Adrenal gland (tissue), 12 donors: ENCODE results near the gene SLC29A3. TPM values are rescaled to one million over a fixed set of nuclear protein-coding genes. Genes with fewer than 3 reads are reported as not detected.

Experiments used
- DNase-seq, 7 donors: peaks; one replicate each; pipeline ENCODE4 v3.0.0-alpha.2; 2019 to 2020
- H3K27ac ChIP-seq, 5 donors: fragments of 200-600 bp; sonication (generic) in 4 of 5; 1 replicate in 3 of 5; 2 replicates in 2 of 5; pipeline versions ENCODE4 v1.5.1 to v1.8.0; 2016 to 2020; ENCODE audit warnings: mild to moderate bottlenecking in 1 of 5
- H3K27me3 ChIP-seq: fragments of 200-600 bp; 2 replicates; pipeline ENCODE4 v1.8.0; 2021
- H3K36me3 ChIP-seq, 2 donors: fragments of 200-600 bp; replicated peaks in 1 of 2; 1 replicate in 1 of 2; 2 replicates in 1 of 2; pipeline versions ENCODE4 v1.5.1 to v1.8.0; 2018 to 2022
- H3K4me1 ChIP-seq, 2 donors: fragments of 200-600 bp; replicated peaks in 1 of 2; 1 replicate in 1 of 2; 2 replicates in 1 of 2; pipeline versions ENCODE4 v1.5.1 to v1.8.0; 2018 to 2021
- H3K4me3 ChIP-seq, 4 donors: fragments of 200-600 bp; sonication (generic) in 3 of 4; one replicate each; pipeline ENCODE4 v1.5.1; 2016 to 2018
- H3K9me3 ChIP-seq, 3 donors: fragments of 200-600 bp; sonication (generic) in 1 of 3; replicated peaks in 1 of 3; 1 replicate in 2 of 3; 2 replicates in 1 of 3; pipeline versions ENCODE4 v1.5.1 to v1.8.0; 2016 to 2021
- POLR2A ChIP-seq, 2 donors: fragments of 450-650 bp; IDR thresholded peaks; one replicate each; pipeline ENCODE4 v1.6.1; 2017; ENCODE audit warnings: antibody characterized with exemption in 2 of 2, mild to moderate bottlenecking in 2 of 2, moderate library complexity in 1 of 2
- WGBS, 4 donors: extraction: QIAGEN DNeasy Blood & Tissue Kit in 2 of 4; methylation state at CpG; one replicate each; pipeline versions ENCODE4 v1.1.5 to v1.1.7; 2013 to 2017; 5-methylcytosine and 5-hydroxymethylcytosine counted together
- intact Hi-C, 2 donors: fragments of 100-400 bp; cut with DNase I; formaldehyde crosslinking; loops; one replicate each; pipeline versions ENCODE4 v1.14.1 to v1.15.0; 2022 to 2023
- polyA plus RNA-seq, 3 donors: library from polyadenylated mRNA; stranded (reverse); fragments of 200-250 nt in 2 of 3; fragments of 350-450 nt in 1 of 3; fragmentation: Illumina TruSeq in 1 of 3; extraction: RNeasy Lipid Tissue Mini Kit (QIAGEN cat#74804) in 1 of 3; gene quantifications; one replicate each; pipeline ENCODE4 v1.2.3, GENCODE V29; 2013 to 2014
- total RNA-seq, 9 donors: library from RNA; depleted of rRNA in 4 of 9; stranded (reverse); fragments of >200 nt in 4 of 9; fragments of 120-200 nt in 1 of 9; fragmentation: NEBNext Ultra II Directional in 1 of 9; extraction: Animal tissue kit (Norgen Biotek cat#: 25700) in 1 of 9; gene quantifications; one replicate each; pipeline versions ENCODE4 v1.1.0 to v1.2.4, GENCODE V29; 2013 to 2023
- TF ChIP-seq, protein P1 (sequence below), 6 experiments: fragments of 450-650 bp in 4 of 6; fragments of 200-600 bp in 2 of 6; sonication (generic) in 1 of 6; IDR thresholded peaks; 1 replicate in 5 of 6; 2 replicates in 1 of 6; pipeline versions ENCODE4 v1.5.1 to v1.8.0; 2016 to 2021; ENCODE audit warnings: antibody characterized with exemption in 6 of 6, mild to moderate bottlenecking in 2 of 6, moderate library complexity in 1 of 6
- donor health status: healthy with polysubstance abuse.
- donor health status: Bipolar disorder and iron deficiency.
- donor health status: DM: yes; HTN: yes; CAD: no.
- donor health status: DM: no; HTN: no; CAD: no.
- donor health status: DM: no; HTN: no; CAD: no.
- donor health status: DM: yes; HTN: yes; CAD: no.

Gene SLC29A3
- total and polyA plus RNA-seq, 12 donors, result 1.4 to 19.0 (median 3.9) TPM

DNA sequence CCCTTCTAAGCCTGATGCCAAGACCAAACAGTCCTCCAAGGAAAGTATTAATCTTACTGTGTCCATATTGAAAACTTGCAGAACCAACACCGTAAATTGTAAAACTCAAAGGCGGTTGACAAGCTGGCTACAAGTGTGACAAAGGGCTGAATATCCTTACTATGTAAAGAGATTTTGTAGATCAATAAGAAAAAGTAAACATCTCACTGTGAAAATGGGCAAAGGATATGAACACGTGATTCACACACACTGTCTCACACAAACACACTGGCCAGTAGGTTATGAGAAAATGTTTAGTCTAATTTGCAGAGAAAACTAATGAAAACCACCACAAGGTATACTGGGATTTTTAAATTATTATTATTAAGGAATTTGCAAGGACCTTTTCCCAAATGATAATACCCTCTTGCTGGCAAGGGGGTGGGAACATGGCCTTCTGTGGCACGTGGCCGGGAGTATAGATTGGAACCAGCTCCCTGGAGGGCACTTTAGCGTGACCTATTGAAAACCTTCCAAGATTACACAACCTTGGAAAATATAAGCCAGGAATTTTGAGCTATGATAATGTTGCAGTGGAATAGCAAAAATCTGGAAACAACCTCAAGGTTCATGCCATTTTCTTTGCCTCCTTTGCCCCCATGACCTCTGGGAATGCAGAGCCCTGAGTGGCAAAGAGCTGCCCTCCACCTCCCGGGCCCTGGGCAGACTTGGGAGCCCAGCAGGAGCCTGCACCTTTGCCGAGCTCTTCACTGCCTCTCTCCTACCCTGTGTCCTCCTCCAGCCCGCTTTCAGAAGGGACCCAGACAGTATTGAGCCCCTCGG is 26.2 kb upstream of the SLC29A3 start:
- H3K27me3 ChIP-seq, result no peaks in the 10 kb centered on the region
- H3K4me1 ChIP-seq, result no peaks in the 10 kb centered on the region
- no peak overlapping the region for H3K4me3 ChIP-seq
- H3K27ac ChIP-seq, result no peak overlapping the region
- peaks cover 0 to 42% of the 10 kb centered on the region in 2 donors for H3K36me3 ChIP-seq
- TF ChIP-seq, protein P1, sequence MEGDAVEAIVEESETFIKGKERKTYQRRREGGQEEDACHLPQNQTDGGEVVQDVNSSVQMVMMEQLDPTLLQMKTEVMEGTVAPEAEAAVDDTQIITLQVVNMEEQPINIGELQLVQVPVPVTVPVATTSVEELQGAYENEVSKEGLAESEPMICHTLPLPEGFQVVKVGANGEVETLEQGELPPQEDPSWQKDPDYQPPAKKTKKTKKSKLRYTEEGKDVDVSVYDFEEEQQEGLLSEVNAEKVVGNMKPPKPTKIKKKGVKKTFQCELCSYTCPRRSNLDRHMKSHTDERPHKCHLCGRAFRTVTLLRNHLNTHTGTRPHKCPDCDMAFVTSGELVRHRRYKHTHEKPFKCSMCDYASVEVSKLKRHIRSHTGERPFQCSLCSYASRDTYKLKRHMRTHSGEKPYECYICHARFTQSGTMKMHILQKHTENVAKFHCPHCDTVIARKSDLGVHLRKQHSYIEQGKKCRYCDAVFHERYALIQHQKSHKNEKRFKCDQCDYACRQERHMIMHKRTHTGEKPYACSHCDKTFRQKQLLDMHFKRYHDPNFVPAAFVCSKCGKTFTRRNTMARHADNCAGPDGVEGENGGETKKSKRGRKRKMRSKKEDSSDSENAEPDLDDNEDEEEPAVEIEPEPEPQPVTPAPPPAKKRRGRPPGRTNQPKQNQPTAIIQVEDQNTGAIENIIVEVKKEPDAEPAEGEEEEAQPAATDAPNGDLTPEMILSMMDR (IDR thresholded peaks at IDR 0.05), result no peak
- TF ChIP-seq POLR2A (IDR thresholded peaks at IDR 0.05), result no peak
- DNase-seq, result no peak
- WGBS, 4 donors, result 72 to 75% (median 74%) methylated on average over 9 to 10 of the region's 10 CpGs
- intact Hi-C loops, result no loop called here
- no peaks in the 10 kb centered on the region for H3K9me3 ChIP-seq

DNA sequence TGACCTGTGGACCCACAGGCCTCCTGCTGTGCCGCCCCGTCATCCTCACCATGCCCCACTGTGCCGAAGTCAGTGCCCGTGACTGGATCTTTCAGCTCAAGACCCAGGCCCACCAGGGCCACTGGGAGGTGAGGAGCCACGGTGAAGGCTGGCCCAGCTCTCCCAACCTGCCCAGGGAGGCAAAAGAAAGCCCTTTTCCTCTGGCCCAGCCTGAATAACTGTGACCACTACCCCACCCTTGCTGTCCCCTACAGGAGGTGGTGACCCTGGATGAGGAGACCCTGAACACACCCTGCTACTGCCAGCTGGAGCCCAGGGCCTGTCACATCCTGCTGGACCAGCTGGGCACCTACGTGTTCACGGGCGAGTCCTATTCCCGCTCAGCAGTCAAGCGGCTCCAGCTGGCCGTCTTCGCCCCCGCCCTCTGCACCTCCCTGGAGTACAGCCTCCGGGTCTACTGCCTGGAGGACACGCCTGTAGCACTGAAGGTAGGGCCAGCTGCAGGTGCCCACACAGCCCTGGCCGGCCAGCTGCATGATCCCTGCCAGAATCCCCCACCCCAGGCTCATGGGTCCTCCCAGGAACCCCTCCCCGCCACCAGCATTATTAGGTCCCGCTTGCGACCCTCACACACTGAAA is 25.5 kb upstream of the SLC29A3 start:
- DNase-seq, result no peak
- Histone ChIP-seq H3K9me3 (no peaks in the 10 kb centered on the region), H3K27ac (no peak overlapping the region), H3K4me3 (no peak overlapping the region), H3K27me3 (no peaks in the 10 kb centered on the region), H3K4me1 (no peaks in the 10 kb centered on the region), H3K36me3 (peaks cover 0 to 41% of the 10 kb centered on the region in 2 donors)
- TF ChIP-seq POLR2A (IDR thresholded peaks at IDR 0.05), result no peak
- TF ChIP-seq, protein P1 (IDR thresholded peaks at IDR 0.05), result no peak
- intact Hi-C loops, result no loop called here
- WGBS, 4 donors, result 84 to 94% (median 92%) methylated on average over 7 to 19 of the region's 19 CpGs

DNA sequence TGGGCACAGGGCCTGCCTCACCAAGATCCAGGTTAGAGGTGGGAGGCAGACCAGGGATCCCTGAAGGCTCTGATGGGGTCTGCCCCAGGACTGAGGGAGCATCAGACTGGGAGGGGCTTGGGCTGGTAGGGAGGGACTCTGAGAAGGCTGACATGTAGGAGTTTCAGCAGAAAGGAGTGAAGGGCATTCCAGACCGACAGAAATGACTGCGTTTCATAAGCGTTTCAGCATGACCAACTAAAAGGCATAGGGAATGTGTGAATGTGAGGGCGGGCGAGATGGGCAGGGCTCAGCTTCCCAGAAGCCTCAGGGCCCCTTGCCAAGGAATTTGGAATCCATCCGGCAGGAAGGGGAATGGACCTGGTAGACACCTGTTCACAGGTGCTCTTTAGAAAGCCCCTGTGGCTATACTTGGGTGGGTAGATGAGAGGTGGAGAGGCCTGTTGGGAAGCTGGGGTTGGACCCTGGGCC is 24.9 kb upstream of the SLC29A3 start:
- DNase-seq, result no peak
- WGBS, 4 donors, result 74 to 91% (median 86%) methylated on average over 6 of the region's 6 CpGs
- TF ChIP-seq, protein P1 (IDR thresholded peaks at IDR 0.05), result no peak
- TF ChIP-seq POLR2A (IDR thresholded peaks at IDR 0.05), result no peak
- intact Hi-C loops, result no loop called here
- no peak overlapping the region for H3K4me3 ChIP-seq
- H3K27me3 ChIP-seq, result no peaks in the 10 kb centered on the region
- H3K36me3 ChIP-seq, result peaks cover 0 to 41% of the 10 kb centered on the region in 2 donors
- H3K4me1 ChIP-seq, result no peaks in the 10 kb centered on the region
- no peaks in the 10 kb centered on the region for H3K9me3 ChIP-seq
- no peak overlapping the region for H3K27ac ChIP-seq

DNA sequence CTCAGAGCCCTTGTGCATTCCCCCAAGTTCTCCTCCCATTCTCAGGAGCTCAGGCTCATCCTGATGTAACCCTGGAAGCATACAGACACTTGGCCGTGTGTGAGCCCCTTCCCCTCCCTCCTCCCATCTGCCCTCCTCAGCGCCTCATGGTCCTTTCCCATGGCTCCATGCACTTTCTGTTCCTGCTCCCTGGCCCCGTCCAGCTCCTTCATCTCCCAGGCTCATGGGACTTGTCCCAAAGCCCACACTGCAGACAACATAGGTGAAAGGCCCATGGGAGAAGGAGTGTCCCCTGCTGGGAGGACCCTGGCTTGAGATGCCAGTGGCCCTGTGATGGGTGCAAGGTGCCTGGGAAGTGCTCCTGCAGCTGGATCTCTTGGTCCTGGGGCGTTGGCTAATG is 24.2 kb upstream of the SLC29A3 start:
- Histone ChIP-seq H3K36me3 (peaks cover 0 to 41% of the 10 kb centered on the region in 2 donors), H3K9me3 (no peaks in the 10 kb centered on the region), H3K4me3 (no peak overlapping the region), H3K4me1 (no peaks in the 10 kb centered on the region), H3K27me3 (no peaks in the 10 kb centered on the region), H3K27ac (no peak overlapping the region)
- WGBS, 4 donors, result 81 to 85% (median 83%) methylated on average over 4 of the region's 4 CpGs
- TF ChIP-seq, protein P1 (IDR thresholded peaks at IDR 0.05), result no peak
- no peak for TF ChIP-seq POLR2A (IDR thresholded peaks at IDR 0.05)
- DNase-seq, result no peak
- intact Hi-C loops, result no loop called here
